GM12892 (cell line): Measurements from ENCODE around the gene HES1.

Source experiments
- POLR2A ChIP-seq: IDR thresholded peaks from 2 replicates; pipeline ENCODE4 v1.6.1; 2011; ENCODE audit warnings: low read depth, low read length, control low read depth
- TAF1 ChIP-seq: IDR thresholded peaks from 2 replicates; pipeline ENCODE4 v1.6.1; 2011; ENCODE audit warnings: low read depth, mild to moderate bottlenecking, control low read depth, low read length, borderline replicate concordance

DNA sequence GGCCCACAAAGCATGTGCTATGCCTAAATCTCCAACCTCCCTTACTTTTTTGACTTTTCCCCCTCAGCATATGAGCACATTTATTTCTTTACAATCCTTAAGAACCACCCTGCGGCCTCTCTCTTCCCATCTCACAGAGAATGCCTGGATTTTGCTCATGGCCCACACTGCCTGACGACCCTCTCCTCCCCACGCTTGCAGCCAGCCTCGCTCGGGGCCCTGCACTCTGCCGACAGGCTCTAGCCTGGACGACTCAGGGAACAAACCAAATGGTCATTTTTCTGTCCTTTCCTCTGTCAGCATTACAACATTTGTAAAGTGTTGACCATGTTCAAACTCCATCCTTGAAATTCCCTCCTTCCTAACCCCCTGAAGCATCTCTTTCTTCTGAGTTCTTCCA is 11.7 kb downstream of the HES1 start:
- TF ChIP-seq POLR2A, result no peak
- TF ChIP-seq TAF1, result no peak
